Gastroesophageal sphincter (tissue), 3 donors: Measurements from ENCODE around the gene NAT9.

Experiments
- EP300 ChIP-seq: sonication (generic); formaldehyde crosslinking; IDR thresholded peaks from one replicate; pipeline ENCODE4 v1.6.1; 2017; ENCODE audit warnings: antibody characterized with exemption, mild to moderate bottlenecking
- POLR2A ChIP-seq, 2 donors: fragments of 450-650 bp; IDR thresholded peaks; one replicate each; pipeline ENCODE4 v1.6.1; 2017; ENCODE audit warnings: antibody characterized with exemption in 2 of 2, mild to moderate bottlenecking in 2 of 2, moderate library complexity in 1 of 2
- POLR2AphosphoS5 ChIP-seq: sonication (generic); formaldehyde crosslinking; IDR thresholded peaks from one replicate; pipeline ENCODE4 v1.6.1; 2017; ENCODE audit warnings: antibody characterized with exemption
- TF ChIP-seq, protein P1 (sequence below), 4 experiments: fragments of 200-600 bp in 2 of 4; fragments of 450-650 bp in 2 of 4; sonication (generic) in 1 of 4; IDR thresholded peaks; one replicate each; pipeline ENCODE4 v1.5.1; 2017 to 2019; ENCODE audit warnings: antibody characterized with exemption in 4 of 4, mild to moderate bottlenecking in 2 of 4, moderate library complexity in 2 of 4

DNA sequence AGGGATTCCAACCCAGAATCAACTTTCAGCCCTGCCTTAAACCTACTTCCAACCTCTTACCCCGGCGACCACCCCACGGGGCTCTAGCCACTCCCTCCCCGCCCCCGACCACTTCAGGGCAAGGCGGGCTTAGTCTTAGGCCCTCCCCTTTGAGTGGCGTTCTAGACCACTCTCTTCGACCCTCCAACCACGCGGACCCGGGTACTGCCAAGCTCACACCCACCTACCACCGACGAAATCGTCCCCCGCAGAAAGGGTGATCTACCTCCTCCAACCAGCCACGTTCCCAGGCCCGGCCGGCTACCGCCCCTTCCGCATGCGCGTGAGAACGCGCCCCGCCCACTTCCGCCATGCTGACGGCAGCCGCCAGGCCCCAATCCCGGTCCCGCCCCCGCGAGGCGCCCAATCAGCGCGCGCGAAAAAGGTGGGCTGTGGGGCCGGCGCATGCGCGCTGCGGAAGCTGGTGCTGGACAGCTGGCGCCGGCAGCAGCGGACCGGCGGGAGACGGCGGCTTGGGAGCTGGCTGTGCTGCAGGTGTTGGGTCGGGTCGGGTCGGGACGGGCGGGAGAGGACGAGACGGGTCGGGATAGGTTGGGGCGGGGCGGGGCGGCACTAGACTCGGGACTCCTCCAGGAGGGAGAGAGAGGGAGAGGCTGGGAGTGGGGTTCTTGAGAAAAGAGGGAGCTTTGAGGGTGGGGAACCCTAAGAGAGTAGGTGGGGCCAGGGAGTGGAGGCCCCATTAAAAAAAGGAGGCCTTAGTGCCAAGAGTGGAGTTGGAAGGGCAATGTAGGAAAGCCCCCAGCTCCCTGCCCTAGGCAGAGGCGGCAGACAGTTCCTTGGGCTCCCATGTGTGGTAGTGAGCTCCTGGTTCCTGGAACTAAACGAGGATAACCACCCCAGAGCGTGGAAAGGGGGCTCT is at the start of gene NAT9:
- TF ChIP-seq, protein P1, sequence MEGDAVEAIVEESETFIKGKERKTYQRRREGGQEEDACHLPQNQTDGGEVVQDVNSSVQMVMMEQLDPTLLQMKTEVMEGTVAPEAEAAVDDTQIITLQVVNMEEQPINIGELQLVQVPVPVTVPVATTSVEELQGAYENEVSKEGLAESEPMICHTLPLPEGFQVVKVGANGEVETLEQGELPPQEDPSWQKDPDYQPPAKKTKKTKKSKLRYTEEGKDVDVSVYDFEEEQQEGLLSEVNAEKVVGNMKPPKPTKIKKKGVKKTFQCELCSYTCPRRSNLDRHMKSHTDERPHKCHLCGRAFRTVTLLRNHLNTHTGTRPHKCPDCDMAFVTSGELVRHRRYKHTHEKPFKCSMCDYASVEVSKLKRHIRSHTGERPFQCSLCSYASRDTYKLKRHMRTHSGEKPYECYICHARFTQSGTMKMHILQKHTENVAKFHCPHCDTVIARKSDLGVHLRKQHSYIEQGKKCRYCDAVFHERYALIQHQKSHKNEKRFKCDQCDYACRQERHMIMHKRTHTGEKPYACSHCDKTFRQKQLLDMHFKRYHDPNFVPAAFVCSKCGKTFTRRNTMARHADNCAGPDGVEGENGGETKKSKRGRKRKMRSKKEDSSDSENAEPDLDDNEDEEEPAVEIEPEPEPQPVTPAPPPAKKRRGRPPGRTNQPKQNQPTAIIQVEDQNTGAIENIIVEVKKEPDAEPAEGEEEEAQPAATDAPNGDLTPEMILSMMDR (IDR thresholded peaks at IDR 0.05) = peak in 2 of 4 experiments; percentile 17 to 18
- TF ChIP-seq POLR2A (IDR thresholded peaks at IDR 0.05) = peak; percentile 25 to 52
- no peak for TF ChIP-seq EP300
- peak; percentile 84 for TF ChIP-seq POLR2AphosphoS5
